ENCODE data around the gene TMEM132A. TPM values are rescaled to one million over a fixed set of nuclear protein-coding genes. Genes with fewer than 3 reads are reported as not detected.
A peak's percentile ranks its signal among the peaks of the same experiment; 100 is the strongest.

Gene TMEM132A
- total and polyA plus RNA-seq, 10 donors: 5.6 to 15.6 (median 10.5) TPM

GRCh38 chr11:60952742-60953170, 28.5 kb downstream of the TMEM132A start:
- TF ChIP-seq POLR2A (IDR thresholded peaks at IDR 0.05): no peak
- no peak for TF ChIP-seq POLR2AphosphoS5 (IDR thresholded peaks at IDR 0.05)
- no peak for TF ChIP-seq CTCF (IDR thresholded peaks at IDR 0.05 in 8 of 11, conservative IDR thresholded peaks at IDR 0.05 in 3 of 11)
- H3K27ac ChIP-seq: peak overlapping the region; percentile 84 to 98 (median 92)
- peaks cover 0 to 6% (median 0%) of the 10 kb centered on the region in 7 donors for H3K27me3 ChIP-seq (replicated peaks in 1 of 7)
- peaks cover 0 to 12% (median 0%) of the 10 kb centered on the region in 6 donors for H3K36me3 ChIP-seq
- no peaks in the 10 kb centered on the region for H3K9me3 ChIP-seq
- H3K4me1 ChIP-seq: peaks cover 15 to 81% (median 60%) of the 10 kb centered on the region in 6 donors
- 6 to 18% (median 10%) methylated on average over 3 of the region's 3 CpGs for WGBS, 5 donors
- peak overlapping the region in 7 of 8 donors; percentile 57 to 88 (median 67) for H3K4me3 ChIP-seq
- intact Hi-C loops (cut with DNase I; ENCODE audit: low total_unique reads): no loop called here
- DNase-seq: no peak

- Histone ChIP-seq H3K36me3 (peaks cover 0 to 2% (median 0%) of the 10 kb centered on the region in 6 donors), H3K9me3 (no peaks in the 10 kb centered on the region), H3K27ac (peak overlapping the region; percentile 27 to 98 (median 92)), H3K27me3 (replicated peaks in 1 of 7) (peaks cover 0 to 6% (median 0%) of the 10 kb centered on the region in 7 donors), H3K4me1 (peaks cover 15 to 71% (median 52%) of the 10 kb centered on the region in 6 donors), H3K4me3 (peak overlapping the region in 1 of 8 donors; percentile 88)
- intact Hi-C loops (cut with DNase I; ENCODE audit: low total_unique reads): no loop called here
- peak; percentile 74 for DNase-seq
- 55 to 84% (median 65%) methylated on average over 6 of the region's 6 CpGs for WGBS, 5 donors
- TF ChIP-seq POLR2A (IDR thresholded peaks at IDR 0.05) (no peak), POLR2AphosphoS5 (IDR thresholded peaks at IDR 0.05) (peak in 1 of 3 donors; percentile 53)
Observed at GRCh38 chr11:60953781-60954180, 29.5 kb downstream of the TMEM132A start.

DNA sequence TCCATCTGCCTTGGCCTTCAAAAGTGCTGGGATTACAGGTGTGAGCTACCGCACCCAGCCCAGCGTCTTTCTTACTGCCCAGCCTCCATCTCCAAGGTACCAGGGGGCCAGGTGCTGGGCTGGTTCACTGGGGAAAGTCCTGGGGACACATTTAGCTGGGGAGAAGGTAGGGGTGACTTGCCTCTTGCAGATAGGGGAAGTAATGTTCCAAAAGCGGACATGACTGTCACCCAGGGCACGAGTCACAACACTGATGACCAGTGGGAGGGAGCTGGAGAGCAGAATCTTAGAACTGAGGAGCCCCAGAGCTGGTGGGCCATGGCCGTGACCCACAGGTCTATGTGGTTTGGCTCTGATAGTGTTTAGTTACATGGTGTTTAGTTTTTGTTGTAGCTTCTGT, 30.2 kb downstream of the TMEM132A start:
- WGBS, 5 donors: 59 to 72% (median 62%) methylated on average over 5 of the region's 5 CpGs
- Histone ChIP-seq H3K27me3 (replicated peaks in 1 of 7) (peaks cover 0 to 6% (median 0%) of the 10 kb centered on the region in 7 donors), H3K9me3 (no peaks in the 10 kb centered on the region), H3K27ac (peak overlapping the region in 7 of 8 donors; percentile 44 to 98 (median 92)), H3K4me1 (peaks cover 15 to 64% (median 46%) of the 10 kb centered on the region in 6 donors), H3K4me3 (peak overlapping the region in 1 of 8 donors; percentile 88), H3K36me3 (no peaks in the 10 kb centered on the region)
- DNase-seq: peak; percentile 83
- intact Hi-C loops (cut with DNase I; ENCODE audit: low total_unique reads): no loop called here
- TF ChIP-seq CTCF (IDR thresholded peaks at IDR 0.05 in 8 of 11, conservative IDR thresholded peaks at IDR 0.05 in 3 of 11) (no peak), POLR2AphosphoS5 (IDR thresholded peaks at IDR 0.05) (peak in 1 of 3 donors; percentile 56)

DNA sequence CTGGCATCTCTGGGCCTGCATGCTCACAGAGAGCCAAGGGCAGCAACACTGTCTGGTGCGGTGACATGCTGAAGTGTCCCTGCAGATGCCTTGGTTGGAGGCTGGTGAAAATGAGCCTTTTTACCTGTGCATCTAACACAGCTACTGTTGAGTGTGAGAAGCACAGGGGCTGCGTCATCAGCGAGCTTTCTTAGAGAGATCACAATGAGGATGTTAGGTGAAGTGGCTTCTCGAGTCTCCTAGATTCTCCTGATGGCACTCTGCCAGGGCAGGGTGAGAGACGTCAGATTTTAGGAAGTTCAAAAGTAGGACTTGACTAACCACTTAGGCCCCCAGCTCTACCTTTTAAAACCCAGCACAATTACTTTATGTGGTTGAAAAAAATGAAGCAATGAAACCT, 31.3 kb downstream of the TMEM132A start:
- intact Hi-C loops (cut with DNase I; ENCODE audit: low total_unique reads): no loop called here
- TF ChIP-seq CTCF (IDR thresholded peaks at IDR 0.05 in 8 of 11, conservative IDR thresholded peaks at IDR 0.05 in 3 of 11) (no peak), POLR2AphosphoS5 (IDR thresholded peaks at IDR 0.05) (no peak), POLR2A (IDR thresholded peaks at IDR 0.05) (no peak)
- no peaks in the 10 kb centered on the region for H3K9me3 ChIP-seq
- H3K4me1 ChIP-seq: peaks cover 7 to 53% (median 35%) of the 10 kb centered on the region in 6 donors
- H3K36me3 ChIP-seq: no peaks in the 10 kb centered on the region
- no peak overlapping the region for H3K4me3 ChIP-seq
- peak overlapping the region in 1 of 8 donors; percentile 93 for H3K27ac ChIP-seq
- DNase-seq: peak; percentile 70
- H3K27me3 ChIP-seq (replicated peaks in 1 of 7): peaks cover 0 to 6% (median 0%) of the 10 kb centered on the region in 7 donors
- WGBS, 5 donors: 25 to 45% (median 37%) methylated on average over 5 of the region's 5 CpGs

Data from spleen (tissue), 11 donors.